ENCODE results near the gene PPP1R3E. TPM values are rescaled to one million over a fixed set of nuclear protein-coding genes. Genes with fewer than 3 reads are reported as not detected.

PPP1R3E gene
- total and polyA plus RNA-seq, 12 donors: 2.3 to 20.6 (median 6.6) TPM

GRCh38 chr14:23306412-23307145 lies 3.9 kb upstream of the PPP1R3E start, which contains the start of gene BCL2L2:
Gene BCL2L2, plus strand, starts transcription at chr14:23306833. Its CDS starts 935 bp downstream, at chr14:23307768.
- Histone ChIP-seq H3K9me3 (no peaks in the 10 kb centered on the region), H3K27me3 (no peaks in the 10 kb centered on the region), H3K36me3 (peaks cover 0 to 41% (median 8%) of the 10 kb centered on the region in 9 donors), H3K4me1 (peaks cover 13 to 41% (median 37%) of the 10 kb centered on the region in 9 donors), H3K4me3 (peak within 1 kb of the TSS; percentile 39 to 85 (median 72)), H3K27ac (peak within 1 kb of the TSS; percentile 48 to 93 (median 91))
- ATAC-seq: peak; percentile 59 to 84 (median 78)
- intact Hi-C loops (cut with DNase I): loop anchor here in 3 of 10 donors (2.0 to 10.0 kb wide), 4 partner anchors 14 to 838 kb away; partner anchors contain the start of genes PABPN1 (in 2 of the 3), EMC9 (in 1 of the 3), NGDN (in 1 of the 3) and PSME2 (in 1 of the 3)
- peak; percentile 92 to 94 for DNase-seq
- WGBS, 2 donors: 0 to 1% methylated on average over 24 of the region's 24 CpGs
- no peak for TF ChIP-seq CTCF (IDR thresholded peaks at IDR 0.05)

DNA sequence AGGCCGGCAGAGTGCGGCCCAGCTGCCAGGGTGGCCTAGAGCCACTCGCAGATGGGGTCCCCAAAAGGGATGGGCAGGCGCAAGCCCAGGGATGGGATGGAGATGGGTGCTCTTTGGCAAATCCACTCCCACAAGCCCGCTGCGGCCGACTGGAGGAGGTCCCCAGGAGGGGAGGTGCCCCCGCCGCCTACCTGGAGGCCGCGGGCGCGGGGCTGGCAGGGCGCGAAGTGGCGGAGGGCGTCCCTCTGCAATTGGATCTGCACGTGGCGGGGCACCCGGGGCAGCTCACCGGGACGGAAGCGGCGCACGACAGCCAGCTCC lies 730 bp downstream of the PPP1R3E start:
- WGBS, 2 donors: 0% methylated on average over 25 of the region's 25 CpGs
- peak in 3 of 8 donors; percentile 0 to 3 (median 1) for ATAC-seq
- intact Hi-C loops (cut with DNase I): loop anchor here in 6 of 10 donors (1.0 to 10.0 kb wide), 6 partner anchors 15 to 843 kb away; partner anchors contain the start of genes HOMEZ (in 5 of the 6), PABPN1 (in 2 of the 6), EMC9 (in 1 of the 6) and PSME2 (in 1 of the 6)
- no peaks in the 10 kb centered on the region for H3K27me3 ChIP-seq
- H3K4me3 ChIP-seq: peak overlapping the region; percentile 66 to 94 (median 81)
- H3K9me3 ChIP-seq: no peaks in the 10 kb centered on the region
- no peak for TF ChIP-seq CTCF (IDR thresholded peaks at IDR 0.05)
- DNase-seq: no peak
- peak overlapping the region; percentile 81 to 100 (median 98) for H3K27ac ChIP-seq
- peaks cover 7 to 54% (median 41%) of the 10 kb centered on the region in 9 donors for H3K4me1 ChIP-seq
- H3K36me3 ChIP-seq: peaks cover 0 to 26% (median 0%) of the 10 kb centered on the region in 9 donors

DNA sequence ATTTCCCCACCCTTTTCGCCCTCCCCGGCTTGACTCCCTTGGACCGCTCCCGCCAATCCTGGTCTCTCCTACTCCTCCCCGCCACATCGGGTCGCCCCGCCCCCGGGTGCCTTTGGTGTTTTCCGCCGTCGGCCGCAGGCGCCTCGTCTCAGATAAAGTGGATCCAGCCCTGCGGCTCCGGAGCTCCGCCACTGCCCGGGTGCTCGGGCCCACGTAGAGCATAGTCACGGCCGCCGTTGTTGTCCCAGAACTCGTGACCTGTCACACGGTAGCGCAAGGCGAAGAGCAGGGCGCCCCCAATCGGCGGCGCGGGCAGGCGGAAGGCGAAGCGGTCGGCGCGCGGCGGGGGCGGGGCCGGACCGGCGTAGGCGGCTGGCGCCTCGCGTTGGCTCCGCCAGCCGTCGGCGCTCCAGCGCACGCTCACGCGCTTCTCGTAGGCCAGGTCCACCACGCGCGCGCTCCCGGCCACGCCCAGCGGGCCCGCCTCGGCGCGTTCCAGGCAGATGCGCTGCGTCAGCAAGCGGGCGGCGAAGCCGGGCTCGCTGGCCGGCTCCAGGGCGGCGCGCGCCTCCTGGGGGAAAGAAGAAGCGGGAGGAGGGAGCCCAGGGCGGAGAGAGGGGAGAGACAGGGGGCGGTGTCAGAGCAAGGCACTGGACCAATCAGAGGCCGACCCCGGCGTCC lies 1.2 kb downstream of the PPP1R3E start:
- WGBS, 2 donors: 0 to 1% methylated on average over 84 to 87 of the region's 87 CpGs
- intact Hi-C loops (cut with DNase I): loop anchor here in 6 of 10 donors (1.0 to 10.0 kb wide), 6 partner anchors 15 to 843 kb away; partner anchors contain the start of genes HOMEZ (in 5 of the 6), PABPN1 (in 2 of the 6), EMC9 (in 1 of the 6) and PSME2 (in 1 of the 6)

More for the DNA sequence above, 1.2 kb downstream of the PPP1R3E start:
- Histone ChIP-seq H3K4me3 (peak overlapping the region; percentile 66 to 94 (median 81)), H3K9me3 (no peaks in the 10 kb centered on the region), H3K27ac (peak overlapping the region; percentile 94 to 100 (median 98)), H3K27me3 (no peaks in the 10 kb centered on the region), H3K36me3 (peaks cover 0 to 31% (median 0%) of the 10 kb centered on the region in 9 donors), H3K4me1 (peaks cover 7 to 52% (median 41%) of the 10 kb centered on the region in 9 donors)
- ATAC-seq (peak; percentile 83 to 92 (median 88)), DNase-seq (peak; percentile 97 to 99)
- peak; percentile 51 to 94 (median 75) for TF ChIP-seq CTCF (IDR thresholded peaks at IDR 0.05)

All from heart right ventricle (tissue), 16 donors.